ENCODE results near the gene C2orf49. TPM values are rescaled to one million over a fixed set of nuclear protein-coding genes. Genes with fewer than 3 reads are reported as not detected.
A peak's percentile ranks its signal among the peaks of the same experiment; 100 is the strongest.

Gene C2orf49
- total and polyA plus RNA-seq, 9 of the 15 experiments (the other 6 are each of a cell fraction or from before 2014, with no cell fraction given), result 17.9 to 38.2 (median 25.6) TPM

GRCh38 chr2:105397025-105397722 is 59.8 kb downstream of the C2orf49 start (continued):
- TF ChIP-seq TCF15 (CRISPR knock-in tag; IDR thresholded peaks at IDR 0.05) (no peak), BACH1 (tag; IDR thresholded peaks at IDR 0.05) (no peak), POLR2A (conservative IDR thresholded peaks at IDR 0.05) (peak; percentile 25; the same call in 1 of the 2 replicates), ZNF77 (CRISPR knock-in tag; IDR thresholded peaks at IDR 0.05) (no peak), ARNT (IDR thresholded peaks at IDR 0.05) (no peak), ZNF224 (CRISPR knock-in tag; IDR thresholded peaks at IDR 0.05) (no peak), MECOM (CRISPR knock-in tag; IDR thresholded peaks at IDR 0.05) (no peak), NFIC (IDR thresholded peaks at IDR 0.05) (no peak), LCOR (CRISPR knock-in tag; IDR thresholded peaks at IDR 0.05) (0 out of 2 replicates have a peak, but pooled peaks have one; percentile 65), NFE2 (IDR thresholded peaks at IDR 0.05; ENCODE audit: low read depth) (no peak), SRF (CRISPR knock-in tag; IDR thresholded peaks at IDR 0.05) (0 out of 4 replicates have a peak, but pooled peaks of 1 of the 2 experiments have one; percentile 45), HMBOX1 (IDR thresholded peaks at IDR 0.05) (peak; percentile 11; the same call in 1 of the 2 replicates), TBP (optimal IDR thresholded peaks at IDR 0.05; ENCODE audit: low read depth, low read length) (peak; percentile 4), NEUROD1 (IDR thresholded peaks at IDR 0.05; ENCODE audit: borderline replicate concordance, low read depth, low read length, partially characterized antibody) (no peak), NR2C2 (CRISPR knock-in tag; IDR thresholded peaks at IDR 0.05) (no peak), NR2C2 (tag; IDR thresholded peaks at IDR 0.05) (0 out of 2 replicates have a peak, but pooled peaks have one; percentile 45), ZNF740 (CRISPR knock-in tag; IDR thresholded peaks at IDR 0.05) (no peak), ZNF740 (tag; IDR thresholded peaks at IDR 0.05) (no peak), HCFC1 (IDR thresholded peaks at IDR 0.05; ENCODE audit: low read depth, low read length) (no peak), ZC3H11A (IDR thresholded peaks at IDR 0.05; ENCODE audit: low read depth, low read length) (no peak), HNRNPUL1 (IDR thresholded peaks at IDR 0.05; ENCODE audit: low read length) (no peak), AFF4 (CRISPR knock-in tag; IDR thresholded peaks at IDR 0.05) (no peak)

Data from K562 (cell line).